ENCODE measurements around the gene ZBED1.
"Not testable (repeated sequence)": the region's sequence is repeated elsewhere in the genome, so short reads cannot be mapped to it uniquely, and the experiment has no call there.

- TF ChIP-seq, protein P1, sequence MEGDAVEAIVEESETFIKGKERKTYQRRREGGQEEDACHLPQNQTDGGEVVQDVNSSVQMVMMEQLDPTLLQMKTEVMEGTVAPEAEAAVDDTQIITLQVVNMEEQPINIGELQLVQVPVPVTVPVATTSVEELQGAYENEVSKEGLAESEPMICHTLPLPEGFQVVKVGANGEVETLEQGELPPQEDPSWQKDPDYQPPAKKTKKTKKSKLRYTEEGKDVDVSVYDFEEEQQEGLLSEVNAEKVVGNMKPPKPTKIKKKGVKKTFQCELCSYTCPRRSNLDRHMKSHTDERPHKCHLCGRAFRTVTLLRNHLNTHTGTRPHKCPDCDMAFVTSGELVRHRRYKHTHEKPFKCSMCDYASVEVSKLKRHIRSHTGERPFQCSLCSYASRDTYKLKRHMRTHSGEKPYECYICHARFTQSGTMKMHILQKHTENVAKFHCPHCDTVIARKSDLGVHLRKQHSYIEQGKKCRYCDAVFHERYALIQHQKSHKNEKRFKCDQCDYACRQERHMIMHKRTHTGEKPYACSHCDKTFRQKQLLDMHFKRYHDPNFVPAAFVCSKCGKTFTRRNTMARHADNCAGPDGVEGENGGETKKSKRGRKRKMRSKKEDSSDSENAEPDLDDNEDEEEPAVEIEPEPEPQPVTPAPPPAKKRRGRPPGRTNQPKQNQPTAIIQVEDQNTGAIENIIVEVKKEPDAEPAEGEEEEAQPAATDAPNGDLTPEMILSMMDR (IDR thresholded peaks at IDR 0.05; ENCODE audit: low read length) = not testable (repeated sequence)
- TF ChIP-seq EZH2 (IDR thresholded peaks at IDR 0.05; ENCODE audit: borderline replicate concordance, low read length) = not testable (repeated sequence)
Observed at GRCh38 chrX:2473064-2473463, 27.7 kb downstream of the ZBED1 start.

Data from OCI-LY1 (cell line).